Measurements from ENCODE around the gene EPHB2. TPM values are rescaled to one million over a fixed set of nuclear protein-coding genes. Genes with fewer than 3 reads are reported as not detected.

Gene EPHB2
- polyA plus RNA-seq, 4 donors = 10.8 to 15.9 (median 12.5) TPM

DNA sequence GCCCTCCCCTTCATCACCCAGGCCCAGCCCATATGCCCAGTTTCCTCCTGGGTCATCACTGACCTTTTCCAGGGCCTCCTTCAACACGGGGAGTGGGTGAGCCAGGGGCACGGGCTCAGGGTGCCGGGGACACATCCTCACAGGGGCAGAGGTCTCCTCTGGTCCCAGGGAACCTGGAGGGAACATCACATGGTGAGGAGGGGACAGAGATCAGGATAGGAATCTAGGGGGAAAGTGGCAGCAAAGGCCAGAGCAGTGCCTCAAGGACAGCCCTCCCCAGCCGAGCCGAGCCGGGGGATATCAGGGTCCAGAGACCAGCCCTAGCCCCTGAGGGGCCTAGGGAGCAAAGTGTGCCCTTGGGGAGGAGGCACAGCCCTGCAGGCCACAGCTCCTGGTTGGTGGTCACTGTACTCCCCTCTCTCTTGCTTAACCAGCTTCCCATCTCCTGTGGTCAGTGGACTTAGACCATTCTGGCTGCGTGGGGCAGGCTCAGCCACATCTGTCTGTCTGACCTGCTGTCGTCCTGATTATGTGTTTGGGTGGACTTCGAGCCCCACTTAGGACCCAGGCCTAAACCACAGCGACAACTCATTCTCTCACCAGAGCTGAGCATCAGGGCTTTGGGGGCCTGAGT lies 252.5 kb downstream of the EPHB2 start:
- no peak for DNase-seq (ENCODE audit: low read depth in 4 of 4, low spot score in 3 of 4)

DNA sequence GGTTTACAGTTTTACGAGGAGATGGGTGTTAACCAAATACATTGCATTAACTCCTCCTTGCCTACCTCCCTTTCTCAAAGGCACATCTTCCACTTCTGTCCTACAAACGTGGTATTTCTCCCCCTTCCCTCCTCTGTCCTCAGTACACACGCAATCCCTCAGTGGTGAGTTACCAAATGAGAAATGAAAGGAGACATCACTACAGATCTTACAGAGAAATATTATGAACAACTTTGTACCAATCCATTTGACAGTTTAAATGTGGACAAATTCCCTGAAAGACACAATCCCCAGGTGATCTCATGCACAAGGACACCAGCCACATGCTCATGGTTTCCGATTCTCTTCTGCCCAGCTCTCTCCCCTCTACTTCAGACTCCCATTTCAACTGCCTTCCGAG lies 255.7 kb downstream of the EPHB2 start:
- DNase-seq (ENCODE audit: low read depth in 4 of 4, low spot score in 3 of 4) = no peak

DNA sequence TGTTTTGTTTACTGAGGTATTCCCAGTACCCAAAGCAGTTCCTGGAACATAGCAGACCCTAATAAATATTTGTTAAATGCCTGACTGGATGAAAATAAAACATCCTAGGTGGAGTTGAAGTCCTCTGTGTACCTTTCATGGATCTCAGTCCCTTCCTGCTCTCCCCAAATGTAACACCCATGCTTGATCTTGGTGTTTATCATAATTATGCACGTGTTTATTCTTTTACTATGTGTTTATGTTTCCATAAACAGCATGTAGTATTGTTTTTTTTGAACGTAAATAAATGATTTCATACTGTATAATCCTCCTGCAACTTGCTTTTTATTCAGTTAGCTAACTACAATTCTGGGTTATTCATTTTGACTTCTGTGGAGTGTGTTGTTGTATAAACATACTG lies 257.2 kb downstream of the EPHB2 start:
- DNase-seq (ENCODE audit: low read depth in 4 of 4, low spot score in 3 of 4) = no peak

DNA sequence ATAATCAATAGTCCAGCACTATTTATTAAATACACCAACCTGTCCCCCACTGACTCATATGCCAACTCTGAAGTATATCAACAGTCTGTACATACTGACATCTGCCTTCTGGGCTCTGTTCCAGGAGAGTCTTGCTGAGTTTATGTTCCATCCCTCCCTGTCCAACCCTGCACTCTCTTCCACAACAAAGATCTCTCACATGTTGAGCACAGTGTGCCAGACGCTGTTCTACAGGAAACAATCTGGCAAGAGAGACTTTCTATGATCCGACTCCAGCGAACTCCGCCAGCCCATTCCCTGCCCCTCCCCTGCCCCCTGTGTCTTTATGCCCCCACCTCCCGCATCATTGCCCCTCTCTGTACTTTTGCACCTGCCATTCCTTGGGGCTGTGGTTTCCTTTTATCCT lies 258.7 kb downstream of the EPHB2 start:
- no peak for DNase-seq (ENCODE audit: low read depth in 4 of 4, low spot score in 3 of 4)

DNA sequence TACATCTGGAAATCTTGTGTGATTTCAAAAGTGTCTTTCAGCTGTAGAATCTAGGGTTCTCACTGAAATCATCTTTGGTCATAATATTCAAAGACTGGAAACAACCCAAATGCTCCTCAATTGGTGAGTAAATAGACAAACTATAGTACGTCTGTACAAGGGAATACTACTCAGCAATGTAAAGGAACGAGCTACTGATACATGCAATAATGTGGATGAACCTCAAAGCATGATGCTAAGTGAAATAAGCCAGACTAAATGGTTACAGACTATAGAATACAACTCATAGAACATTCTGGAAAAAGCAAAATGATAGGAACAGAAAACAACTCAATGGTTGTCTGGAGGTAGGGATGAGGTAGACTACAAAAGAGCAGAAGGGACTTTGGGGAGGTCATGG lies 259.5 kb downstream of the EPHB2 start:
- no peak for DNase-seq (ENCODE audit: low read depth in 4 of 4, low spot score in 3 of 4)

Other genes starting within 250 kb of the EPHB2 start
- 1 to 10 TPM; 1.2 to 3.3 (median 1.5) TPM for gene EPHA8, start 147.3 kb upstream of the EPHB2 start, polyA plus RNA-seq (ENCODE audit: insufficient read length in 4 of 4)
- gene C1QA, start 74.2 kb upstream of the EPHB2 start, polyA plus RNA-seq (ENCODE audit: insufficient read length in 4 of 4) = 10 to 100 TPM; 12.6 to 16.1 (median 13.7) TPM
- 10 to 100 TPM; 10.5 to 15.6 (median 13.6) TPM for gene C1QC, start 67.2 kb upstream of the EPHB2 start, polyA plus RNA-seq (ENCODE audit: insufficient read length in 4 of 4)
- gene C1QB, start 57.6 kb upstream of the EPHB2 start, polyA plus RNA-seq (ENCODE audit: insufficient read length in 4 of 4) = 10 to 100 TPM in 1 of 4 donors, 1 to 10 TPM in 3; 6.9 to 10.9 (median 9.1) TPM